ENCODE measurements around the gene ZNG1F.
"Not testable (repeated sequence)": the region's sequence is repeated elsewhere in the genome, so short reads cannot be mapped to it uniquely, and the experiment has no call there.

The ZNG1F gene

DNA sequence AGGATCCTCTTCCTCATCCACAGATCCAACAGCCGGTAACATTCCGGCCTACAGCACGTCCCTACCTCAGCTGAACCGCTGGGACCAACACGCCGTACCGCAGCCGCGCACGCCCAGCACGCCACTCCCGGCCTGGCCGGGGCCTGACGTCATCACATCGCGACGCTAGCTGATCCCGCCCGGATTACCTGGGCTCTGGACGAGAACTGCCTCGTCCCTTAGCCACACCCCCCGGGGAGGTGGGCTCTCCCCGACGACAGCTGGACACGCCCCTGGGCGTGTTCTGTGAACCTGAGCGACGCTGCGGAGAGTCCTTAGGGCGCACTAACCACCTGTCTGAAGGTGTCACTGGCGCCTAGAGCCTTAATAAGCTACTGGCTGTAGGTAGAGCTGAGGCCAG lies at the start of gene ZNG1F:
TSS of gene ZNG1F (minus strand) at position 101 of the 400 bp plus-strand sequence. CDS start at position 42, 59 bp downstream.
- not testable (repeated sequence) for DNase-seq

DNA sequence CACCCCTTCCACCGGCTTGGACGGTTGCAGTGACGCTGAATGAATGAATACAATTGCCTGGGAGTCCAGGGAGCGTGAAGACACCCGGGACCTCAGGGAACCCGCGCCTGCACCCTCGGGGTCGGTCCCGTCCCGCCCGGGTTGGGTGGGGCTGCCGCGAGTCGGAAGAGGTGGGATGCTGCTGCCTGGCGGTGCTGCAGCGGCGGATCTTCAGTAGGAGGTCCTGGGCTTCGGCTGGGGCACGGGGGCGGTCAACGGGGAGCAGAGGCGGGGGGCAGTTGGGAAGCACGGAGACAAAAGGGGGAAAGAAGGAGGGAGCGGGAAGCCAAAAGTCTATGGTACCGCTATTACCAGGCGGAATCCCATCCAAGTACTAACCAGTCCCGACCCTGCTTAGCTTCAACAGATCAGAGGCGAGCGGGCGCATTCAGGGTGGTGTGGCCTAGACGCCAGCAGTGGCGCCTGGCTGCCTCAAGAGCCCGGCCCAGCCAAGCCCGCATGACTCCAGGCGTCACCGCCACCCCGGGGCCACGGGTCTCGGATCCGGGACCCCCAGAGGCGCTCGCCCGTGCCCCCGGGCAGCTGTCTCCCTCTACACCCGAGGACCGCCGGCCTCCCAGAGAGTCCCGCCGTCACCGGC lies 48.1 kb upstream of the ZNG1F start:
- DNase-seq: not testable (repeated sequence)

- DNase-seq: not testable (repeated sequence)
These were observed 47.5 kb upstream of the ZNG1F start for GRCh38 chr9:41236486-41237109.

DNA sequence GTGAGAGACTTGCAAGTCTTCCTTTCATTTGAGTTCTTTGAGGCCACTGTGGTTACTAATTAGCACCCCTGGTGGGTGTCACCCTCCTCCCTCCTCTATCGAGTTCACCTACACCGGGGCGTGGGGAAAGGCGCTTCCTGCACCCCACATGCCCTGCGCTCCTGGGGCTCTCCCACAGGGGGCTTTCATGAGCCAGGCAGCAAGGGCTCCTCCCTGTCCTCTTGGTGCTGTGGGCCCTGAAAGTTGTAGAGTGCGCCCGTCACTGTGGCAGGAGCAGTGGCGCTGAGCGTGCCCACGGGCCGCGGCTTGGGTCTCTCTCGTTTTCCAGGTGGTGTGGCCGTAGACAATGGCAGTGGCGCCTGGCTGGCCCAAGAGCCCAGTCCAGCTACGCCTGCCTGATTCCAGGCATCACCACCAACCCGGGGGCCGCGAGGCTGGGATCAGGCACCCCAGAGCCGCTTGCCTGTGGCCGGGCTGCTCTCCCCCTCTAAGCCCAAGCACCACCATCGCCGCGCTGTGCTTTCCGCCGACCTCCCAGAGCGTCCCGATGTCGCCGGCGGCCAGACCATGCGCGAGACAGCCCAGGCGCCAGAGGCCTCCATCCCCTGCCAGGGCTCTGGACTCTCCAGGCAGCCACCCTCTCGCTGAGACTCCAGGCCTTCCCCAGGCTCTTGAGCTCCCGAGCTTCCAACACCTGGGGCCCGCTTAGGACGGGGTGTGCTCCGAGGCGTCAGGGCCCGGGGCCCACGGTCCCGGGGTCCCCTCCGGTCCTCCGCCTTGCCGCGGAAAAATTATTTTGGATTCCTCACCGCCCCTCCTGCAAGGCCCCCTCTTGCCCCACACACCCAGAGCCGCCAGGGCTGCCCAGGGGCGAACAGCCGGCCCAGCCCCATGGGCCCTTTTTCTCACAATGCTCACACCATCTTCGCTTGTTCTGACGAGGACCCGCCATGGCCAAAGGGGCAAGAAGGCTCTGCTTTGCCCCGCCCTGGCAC lies 46.0 kb upstream of the ZNG1F start:
- DNase-seq: not testable (repeated sequence)

- DNase-seq: not testable (repeated sequence)
These were observed 45.1 kb upstream of the ZNG1F start for GRCh38 chr9:41234221-41234620.

GRCh38 chr9:41232326-41232725 lies 43.2 kb upstream of the ZNG1F start:
- DNase-seq: not testable (repeated sequence)

DNA sequence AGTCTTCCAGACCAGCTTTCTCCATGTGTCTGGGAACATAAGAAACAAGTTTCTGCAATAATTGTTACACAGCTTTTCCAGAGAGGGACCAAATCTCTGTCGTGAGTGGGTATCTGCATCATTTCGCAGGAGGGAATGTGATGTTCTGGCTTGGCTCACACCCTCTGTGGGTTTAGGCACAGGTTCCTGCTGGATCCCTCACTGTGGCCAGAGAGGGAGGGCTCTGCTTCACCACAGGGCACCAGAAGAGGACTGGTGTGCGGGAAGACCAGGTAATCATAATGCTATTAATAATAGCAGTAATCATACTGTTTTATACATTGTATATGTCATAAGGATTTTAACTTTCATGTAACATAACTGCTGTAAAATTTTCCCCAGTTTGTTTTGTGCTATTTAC lies 41.3 kb upstream of the ZNG1F start:
- DNase-seq: not testable (repeated sequence)

DNA sequence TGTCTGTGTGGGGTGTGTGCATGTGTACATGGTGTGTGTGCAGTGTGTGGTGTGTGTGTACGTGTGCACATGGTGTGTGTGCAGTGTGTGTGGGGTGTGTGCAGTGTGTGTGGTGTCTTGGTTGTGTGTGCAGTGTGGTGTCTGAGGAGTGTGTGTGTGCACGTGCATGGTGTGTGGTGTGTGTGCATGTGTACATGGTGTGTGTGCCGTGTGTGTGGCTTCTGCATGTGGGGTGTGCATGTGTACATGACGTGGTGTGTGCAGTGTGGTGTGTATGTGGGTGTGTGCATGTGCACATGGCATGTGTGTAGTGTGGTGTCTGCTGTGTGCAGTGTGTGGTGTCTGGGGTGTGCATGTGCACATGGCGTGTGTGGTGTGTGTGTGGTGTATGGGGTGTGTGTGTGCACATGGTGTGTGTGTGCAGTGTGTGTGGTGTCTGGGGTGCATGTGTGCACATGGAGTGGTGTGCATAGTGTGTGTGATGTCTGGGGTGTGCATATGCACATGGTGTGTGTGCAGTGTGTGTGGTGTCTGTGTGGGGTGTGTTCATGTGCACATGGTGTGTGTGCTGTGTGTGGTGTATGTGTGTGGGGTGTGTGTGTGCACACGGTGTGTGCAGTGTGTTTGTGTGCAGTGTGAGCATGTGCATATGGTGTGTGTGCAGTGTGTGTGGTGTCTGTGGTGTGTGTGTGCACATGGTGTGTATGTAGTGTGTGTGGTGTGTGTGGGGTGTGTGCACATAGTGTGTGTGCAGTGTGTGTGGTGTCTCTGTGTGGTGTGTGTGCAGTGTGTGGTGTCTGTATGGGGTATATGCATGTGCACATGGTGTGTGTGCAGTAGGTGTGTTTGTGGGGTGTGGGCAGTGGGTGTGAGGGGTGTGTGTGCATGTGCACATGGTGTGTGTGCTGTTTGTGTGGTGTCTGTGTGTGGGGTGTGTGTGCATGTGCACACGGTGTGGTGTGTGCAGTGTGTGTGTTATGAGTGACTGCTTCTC lies 40.6 kb upstream of the ZNG1F start:
- no peak for DNase-seq

- not testable (repeated sequence) for DNase-seq
These were observed 30.7 kb upstream of the ZNG1F start for GRCh38 chr9:41219831-41220230.

DNA sequence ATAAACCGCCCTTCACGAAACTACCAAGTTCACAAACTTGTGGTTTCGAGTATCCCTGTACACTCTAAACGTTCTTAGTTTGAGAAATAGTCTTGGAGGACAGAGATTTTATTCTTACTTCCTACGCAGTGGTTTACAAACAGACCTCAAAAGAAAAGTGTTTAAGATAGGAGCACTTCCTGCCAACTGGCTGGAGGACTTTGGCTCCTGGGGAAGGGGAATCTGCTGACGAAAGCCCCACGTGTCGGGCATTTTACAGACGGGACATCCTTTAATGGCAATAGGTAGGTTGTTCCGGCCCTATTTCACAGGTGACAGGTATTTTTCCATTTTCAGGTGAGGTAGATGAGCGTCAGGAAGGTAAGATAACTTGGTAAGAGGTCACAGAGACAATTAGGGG lies 678 bp downstream of the ZNG1F start:
- DNase-seq: not testable (repeated sequence)

- DNase-seq: not testable (repeated sequence)
These were observed 14.1 kb downstream of the ZNG1F start for GRCh38 chr9:41174994-41175393.

DNA sequence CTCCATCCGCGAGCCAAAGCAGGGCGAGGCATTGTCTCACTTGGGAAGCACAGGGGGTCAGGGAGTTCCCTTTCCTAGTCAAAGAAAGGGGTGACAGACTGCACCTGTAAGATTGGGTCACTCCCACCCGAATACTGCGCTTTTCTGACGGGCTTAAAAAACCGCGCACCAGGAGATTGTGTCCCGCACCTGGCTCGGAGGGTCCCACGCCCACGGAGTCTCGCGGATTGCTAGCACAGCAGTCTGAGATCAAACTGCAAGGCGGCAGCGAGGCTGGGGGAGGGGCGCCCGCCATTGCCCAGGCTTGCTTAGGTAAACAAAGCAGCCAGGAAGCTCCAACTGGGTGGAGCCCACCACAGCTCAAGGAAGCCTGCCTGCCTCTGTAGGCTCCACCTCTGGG lies 39.0 kb downstream of the ZNG1F start:
- DNase-seq: not testable (repeated sequence)

GRCh38 chr9:41141878-41142277 lies 47.2 kb downstream of the ZNG1F start:
- DNase-seq: not testable (repeated sequence)

DNA sequence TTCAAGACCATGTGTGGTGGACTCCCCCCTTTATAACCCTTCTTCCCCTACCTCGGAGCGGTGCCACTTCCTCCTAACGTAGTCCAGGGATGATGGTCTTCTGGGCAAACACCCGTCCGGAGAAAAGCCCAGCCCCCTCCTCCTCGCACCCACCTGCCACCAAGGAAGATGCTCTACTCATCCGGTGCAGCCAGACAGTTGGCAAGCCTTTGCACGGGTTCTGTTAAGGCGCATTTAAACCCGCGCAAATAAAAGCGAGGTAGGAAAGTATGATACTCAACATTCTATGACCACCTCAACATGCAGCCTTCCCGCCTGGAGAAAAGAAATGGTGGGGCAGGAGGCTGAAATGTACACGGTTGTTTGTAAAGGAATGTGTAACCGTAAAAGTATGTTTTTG lies 60.5 kb downstream of the ZNG1F start, which contains the start of gene FOXD4L6:
TSS of gene FOXD4L6 (minus strand) at position 101 of the 400 bp plus-strand sequence. CDS start 298 bp downstream, outside the sequence.
- DNase-seq: not testable (repeated sequence)

DNA sequence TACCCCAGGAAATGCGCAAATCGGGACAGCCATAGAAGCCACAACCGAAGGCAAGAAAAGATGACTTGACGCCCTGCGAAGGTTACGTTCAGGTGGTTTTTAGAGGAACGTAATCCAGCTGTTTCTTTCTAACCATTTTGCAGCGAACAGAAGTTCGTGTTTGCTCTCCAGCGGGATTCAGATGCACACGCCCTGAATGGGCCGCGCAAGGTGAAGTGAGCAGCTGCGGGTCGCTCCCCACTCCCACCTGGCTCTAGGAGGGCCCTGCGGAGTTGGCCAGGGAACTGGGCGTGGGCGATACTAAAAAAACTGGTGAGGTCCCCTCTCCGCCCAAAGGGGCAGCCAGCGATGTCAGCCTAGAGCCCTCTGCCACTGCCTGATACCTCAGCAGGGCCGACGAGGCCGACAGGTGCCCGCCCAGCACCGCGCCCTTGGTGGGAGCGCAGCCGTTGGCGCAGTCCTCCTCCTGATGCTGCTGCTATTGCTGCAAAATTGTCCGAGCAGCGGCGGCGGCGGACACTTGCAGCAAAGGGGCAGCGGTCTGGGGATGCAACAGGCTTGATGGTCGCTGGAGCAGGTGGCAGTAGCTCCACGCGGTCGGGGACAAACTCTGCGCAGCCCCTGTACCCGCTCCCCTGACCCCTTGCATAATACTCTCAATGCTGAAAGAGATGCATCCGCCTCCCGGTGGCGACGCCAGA lies 62.2 kb downstream of the ZNG1F start:
- DNase-seq: not testable (repeated sequence)

DNA sequence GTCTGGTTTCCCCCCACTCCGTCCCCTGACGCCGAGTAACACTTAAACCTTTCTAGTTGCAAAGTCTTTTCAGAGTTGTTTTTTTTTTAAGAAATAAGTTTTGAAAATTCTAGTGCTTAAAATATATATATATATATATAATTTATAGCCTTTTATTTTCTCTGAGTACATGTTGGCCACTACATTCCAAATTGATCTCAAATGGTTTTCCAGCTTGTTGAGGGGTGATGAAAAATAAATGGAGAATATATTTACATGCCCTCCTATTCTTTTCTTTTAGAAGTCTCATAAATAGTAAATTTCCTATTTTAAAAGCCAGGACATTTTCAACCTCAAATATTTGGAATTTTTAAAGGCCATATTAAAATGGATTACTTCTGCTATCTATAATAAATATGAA lies 63.2 kb downstream of the ZNG1F start:
- DNase-seq: not testable (repeated sequence)

GRCh38 chr9:41125109-41125658 lies 63.9 kb downstream of the ZNG1F start:
- DNase-seq: not testable (repeated sequence)

GRCh38 chr9:41124250-41125108 lies 64.6 kb downstream of the ZNG1F start:
- DNase-seq: not testable (repeated sequence)

GRCh38 chr9:41123812-41124211 lies 65.3 kb downstream of the ZNG1F start:
- DNase-seq: not testable (repeated sequence)

GRCh38 chr9:41123396-41123795 lies 65.7 kb downstream of the ZNG1F start:
- DNase-seq: not testable (repeated sequence)

Data from NCI-H187 (cell line).